ENCODE data around the gene OTULINL.

The OTULINL gene

GRCh38 chr5:14577079-14577725, 4.4 kb upstream of the OTULINL start:
- DNase-seq (ENCODE audit: low spot score) = no peak

- DNase-seq (ENCODE audit: low spot score) = no peak
These were observed 3.6 kb upstream of the OTULINL start for GRCh38 chr5:14577971-14578370.

GRCh38 chr5:14579246-14579645, 2.3 kb upstream of the OTULINL start:
- no peak for DNase-seq (ENCODE audit: low spot score)

- DNase-seq (ENCODE audit: low spot score) = no peak
These were observed 1.7 kb upstream of the OTULINL start for GRCh38 chr5:14579731-14580397.

GRCh38 chr5:14580398-14581034, 1.1 kb upstream of the OTULINL start:
- no peak for DNase-seq (ENCODE audit: low spot score)

- DNase-seq (ENCODE audit: low spot score) = peak; percentile 53
These were observed 552 bp downstream of the OTULINL start for GRCh38 chr5:14581891-14582796.

- DNase-seq (ENCODE audit: low spot score) = no peak
These were observed 1.2 kb downstream of the OTULINL start for GRCh38 chr5:14582797-14583137.

GRCh38 chr5:14584848-14585247, 3.3 kb downstream of the OTULINL start:
- no peak for DNase-seq (ENCODE audit: low spot score)

- DNase-seq (ENCODE audit: low spot score) = no peak
These were observed 5.6 kb downstream of the OTULINL start for GRCh38 chr5:14587150-14587549.

- DNase-seq (ENCODE audit: low spot score) = no peak
These were observed 6.6 kb downstream of the OTULINL start for GRCh38 chr5:14588145-14588544.

- DNase-seq (ENCODE audit: low spot score) = no peak
These were observed 7.4 kb downstream of the OTULINL start for GRCh38 chr5:14588758-14589543.

GRCh38 chr5:14590949-14591348, 9.4 kb downstream of the OTULINL start:
- no peak for DNase-seq (ENCODE audit: low spot score)

- DNase-seq (ENCODE audit: low spot score) = no peak
These were observed 10.0 kb downstream of the OTULINL start for GRCh38 chr5:14591548-14591947.

- no peak for DNase-seq (ENCODE audit: low spot score)
These were observed 11.9 kb downstream of the OTULINL start for GRCh38 chr5:14593326-14594021.

GRCh38 chr5:14594378-14595074, 12.9 kb downstream of the OTULINL start:
- no peak for DNase-seq (ENCODE audit: low spot score)

GRCh38 chr5:14595189-14595588, 13.6 kb downstream of the OTULINL start:
- no peak for DNase-seq (ENCODE audit: low spot score)

- no peak for DNase-seq (ENCODE audit: low spot score)
These were observed 14.3 kb downstream of the OTULINL start for GRCh38 chr5:14595891-14596290.

- no peak for DNase-seq (ENCODE audit: low spot score)
These were observed 15.5 kb downstream of the OTULINL start for GRCh38 chr5:14597080-14597479.

- no peak for DNase-seq (ENCODE audit: low spot score)
These were observed 16.6 kb downstream of the OTULINL start for GRCh38 chr5:14598225-14598624.

GRCh38 chr5:14599476-14600127, 18.0 kb downstream of the OTULINL start:
- no peak for DNase-seq (ENCODE audit: low spot score)

All from HuH-7 (cell line).